Measurements from ENCODE around the gene FSHB.
"Not testable (repeated sequence)": the region's sequence is repeated elsewhere in the genome, so short reads cannot be mapped to it uniquely, and the experiment has no call there.

FSHB gene

GRCh38 chr11:30268638-30269037 is 37.8 kb downstream of the FSHB start:
- not testable (repeated sequence) for DNase-seq (ENCODE audit: low read depth in 3 of 3)

GRCh38 chr11:30270671-30271070 is 39.9 kb downstream of the FSHB start:
- DNase-seq (ENCODE audit: low read depth in 3 of 3), result no peak

- DNase-seq (ENCODE audit: low read depth in 3 of 3), result no peak
Measured at GRCh38 chr11:30277176-30277575, 46.4 kb downstream of the FSHB start.

GRCh38 chr11:30279796-30280195 is 49.0 kb downstream of the FSHB start:
- DNase-seq (ENCODE audit: low read depth in 3 of 3), result no peak

- DNase-seq (ENCODE audit: low read depth in 3 of 3), result no peak
Measured at GRCh38 chr11:30281476-30282288, 50.9 kb downstream of the FSHB start.

GRCh38 chr11:30282289-30282631 is 51.4 kb downstream of the FSHB start:
- DNase-seq (ENCODE audit: low read depth in 3 of 3), result no peak

Measured in stimulated activated CD4-positive, alpha-beta T cell treated with anti-CD3 and anti-CD28 coated beads, TNF-alpha, amount 100 ng/mL, for 48 hours (primary cell).